Activated CD4-positive, CD25-positive, alpha-beta regulatory T cell treated with anti-CD3 and anti-CD28 coated beads, Interleukin-2, amount 50 U/mL, for 72 hours (primary cell): ENCODE data around the gene SGIP1.

Experiments
- DNase-seq: peaks from one replicate; pipeline ENCODE4 v3.0.0; 2021

SGIP1 gene, protein sequence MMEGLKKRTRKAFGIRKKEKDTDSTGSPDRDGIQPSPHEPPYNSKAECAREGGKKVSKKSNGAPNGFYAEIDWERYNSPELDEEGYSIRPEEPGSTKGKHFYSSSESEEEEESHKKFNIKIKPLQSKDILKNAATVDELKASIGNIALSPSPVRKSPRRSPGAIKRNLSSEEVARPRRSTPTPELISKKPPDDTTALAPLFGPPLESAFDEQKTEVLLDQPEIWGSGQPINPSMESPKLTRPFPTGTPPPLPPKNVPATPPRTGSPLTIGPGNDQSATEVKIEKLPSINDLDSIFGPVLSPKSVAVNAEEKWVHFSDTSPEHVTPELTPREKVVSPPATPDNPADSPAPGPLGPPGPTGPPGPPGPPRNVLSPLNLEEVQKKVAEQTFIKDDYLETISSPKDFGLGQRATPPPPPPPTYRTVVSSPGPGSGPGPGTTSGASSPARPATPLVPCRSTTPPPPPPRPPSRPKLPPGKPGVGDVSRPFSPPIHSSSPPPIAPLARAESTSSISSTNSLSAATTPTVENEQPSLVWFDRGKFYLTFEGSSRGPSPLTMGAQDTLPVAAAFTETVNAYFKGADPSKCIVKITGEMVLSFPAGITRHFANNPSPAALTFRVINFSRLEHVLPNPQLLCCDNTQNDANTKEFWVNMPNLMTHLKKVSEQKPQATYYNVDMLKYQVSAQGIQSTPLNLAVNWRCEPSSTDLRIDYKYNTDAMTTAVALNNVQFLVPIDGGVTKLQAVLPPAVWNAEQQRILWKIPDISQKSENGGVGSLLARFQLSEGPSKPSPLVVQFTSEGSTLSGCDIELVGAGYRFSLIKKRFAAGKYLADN

DNA sequence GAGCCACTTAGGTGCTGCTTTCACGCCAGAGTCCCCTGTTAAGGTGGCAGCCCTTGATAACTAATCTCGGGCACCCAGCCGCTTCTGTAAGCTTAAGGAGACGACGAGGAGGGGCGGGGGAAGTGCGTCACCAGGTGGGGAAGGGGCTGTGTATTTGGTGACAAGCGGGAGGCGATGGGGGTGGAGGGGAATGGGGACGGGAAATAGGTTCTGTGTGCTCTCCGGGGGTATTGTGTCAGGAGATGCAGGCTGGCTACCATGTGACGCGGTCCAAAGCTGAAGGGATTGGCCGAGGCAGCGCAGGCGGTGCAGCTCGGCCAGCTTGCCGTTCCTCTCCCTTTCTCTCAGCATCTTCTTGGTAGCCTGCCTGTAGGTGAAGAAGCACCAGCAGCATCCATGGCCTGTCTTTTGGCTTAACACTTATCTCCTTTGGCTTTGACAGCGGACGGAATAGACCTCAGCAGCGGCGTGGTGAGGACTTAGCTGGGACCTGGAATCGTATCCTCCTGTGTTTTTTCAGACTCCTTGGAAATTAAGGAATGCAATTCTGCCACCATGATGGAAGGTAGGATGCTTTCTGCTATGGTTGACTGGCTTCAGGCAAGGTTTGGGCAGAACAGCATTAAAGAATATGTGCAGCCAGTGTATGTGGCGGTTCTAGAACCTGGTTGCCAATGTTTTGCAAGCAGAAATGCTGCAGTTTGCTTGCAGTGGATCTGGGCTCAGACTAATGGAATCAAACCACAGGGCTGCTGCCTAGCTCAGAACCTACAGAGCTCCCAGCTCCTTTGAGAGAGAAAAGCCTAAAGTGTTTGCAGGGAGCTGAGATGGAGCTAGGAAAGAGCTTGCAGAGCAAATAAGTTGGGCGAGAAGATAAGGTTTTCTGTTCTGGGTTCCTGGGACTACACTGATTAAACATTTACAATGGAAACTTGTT, at the start of gene SGIP1:
TSS of gene SGIP1 (plus strand) at position 350 of the 937 bp plus-strand sequence. CDS start at position 556, 206 bp downstream.
- no peak for DNase-seq

DNA sequence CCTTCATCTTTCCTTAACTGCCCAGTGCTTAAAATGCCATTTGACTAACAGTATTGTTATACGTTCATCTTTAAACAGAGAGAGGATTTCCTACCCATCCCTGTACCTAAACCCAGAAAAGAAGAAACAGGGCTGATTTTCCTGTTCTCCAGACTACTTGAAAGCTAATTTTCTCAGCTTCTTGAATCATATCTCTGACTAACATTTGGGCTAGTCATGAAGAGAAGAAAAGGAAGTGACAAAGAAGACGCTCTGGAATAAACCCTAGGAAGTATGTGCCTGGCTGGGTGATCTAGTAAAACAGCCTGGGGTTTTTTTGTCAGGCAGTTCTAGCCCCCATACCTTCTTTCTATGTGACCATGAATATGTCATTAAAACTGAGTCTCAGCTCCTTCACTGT, 44.8 kb upstream of the SGIP1 start:
- no peak for DNase-seq

DNA sequence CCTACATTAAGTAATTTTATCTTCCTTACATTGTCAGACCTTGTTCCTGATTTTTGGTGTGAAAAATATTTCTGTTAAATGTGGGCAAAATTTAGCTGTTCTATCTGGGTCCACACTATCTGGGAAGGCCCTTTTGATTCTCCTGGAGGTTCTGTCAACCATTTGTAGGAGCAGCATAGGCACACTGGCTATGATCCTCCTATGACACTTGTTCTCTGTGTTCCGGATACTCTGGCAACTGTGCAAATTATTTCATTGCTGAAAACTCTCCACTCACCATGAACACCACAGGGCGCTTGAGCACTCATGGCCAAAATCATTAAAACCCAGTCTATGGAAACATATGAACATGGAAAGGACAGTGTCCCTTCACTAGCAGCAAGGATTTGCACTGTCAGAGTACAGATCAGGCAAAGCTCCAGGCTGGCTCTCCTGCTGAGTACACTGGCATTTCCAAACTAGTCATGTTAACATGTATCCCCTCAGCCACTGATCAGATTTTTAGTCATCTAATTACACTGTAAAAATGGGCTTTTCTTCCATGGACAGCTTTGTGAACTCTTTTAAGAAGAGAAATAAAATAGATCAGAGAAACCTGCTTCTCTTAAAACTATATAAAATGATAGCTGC, 43.9 kb upstream of the SGIP1 start:
- no peak for DNase-seq

DNA sequence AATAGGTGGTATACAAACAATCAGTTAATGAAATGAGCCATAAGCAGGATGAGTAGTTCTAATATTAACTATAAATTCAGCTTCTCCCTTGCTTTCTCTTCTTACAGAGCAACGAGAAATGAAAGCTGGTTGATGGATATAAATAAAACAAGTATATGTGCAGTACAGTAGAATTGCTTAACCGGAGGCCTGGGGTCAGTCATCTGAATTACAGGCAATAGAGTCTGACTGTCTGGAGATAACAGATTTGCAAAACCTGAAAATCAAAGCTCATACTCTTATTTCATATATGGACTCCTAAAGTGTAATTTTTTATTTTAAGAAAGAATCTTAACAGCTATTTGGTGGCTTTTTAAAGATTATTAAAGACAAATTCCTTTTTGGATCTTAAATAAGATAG, 43.1 kb upstream of the SGIP1 start:
- DNase-seq = no peak

DNA sequence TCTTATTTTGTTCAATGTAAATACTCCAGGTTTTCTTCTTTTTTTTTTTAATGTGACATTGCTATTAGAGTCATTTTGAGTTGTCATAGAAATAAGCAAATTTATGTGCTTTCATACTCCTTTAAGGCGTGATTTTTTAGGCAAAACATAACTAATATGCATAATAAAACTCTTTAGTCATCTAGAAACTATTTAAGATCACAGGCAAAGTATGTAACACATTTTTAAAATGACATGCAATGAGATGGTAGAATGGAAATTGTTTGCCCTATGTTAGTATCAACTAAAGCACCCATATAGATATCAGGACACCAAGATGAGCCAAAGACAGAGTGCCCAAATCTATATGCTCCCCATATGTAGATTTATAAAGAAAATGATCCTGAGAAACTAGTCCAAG, 41.5 kb upstream of the SGIP1 start:
- DNase-seq = no peak

DNA sequence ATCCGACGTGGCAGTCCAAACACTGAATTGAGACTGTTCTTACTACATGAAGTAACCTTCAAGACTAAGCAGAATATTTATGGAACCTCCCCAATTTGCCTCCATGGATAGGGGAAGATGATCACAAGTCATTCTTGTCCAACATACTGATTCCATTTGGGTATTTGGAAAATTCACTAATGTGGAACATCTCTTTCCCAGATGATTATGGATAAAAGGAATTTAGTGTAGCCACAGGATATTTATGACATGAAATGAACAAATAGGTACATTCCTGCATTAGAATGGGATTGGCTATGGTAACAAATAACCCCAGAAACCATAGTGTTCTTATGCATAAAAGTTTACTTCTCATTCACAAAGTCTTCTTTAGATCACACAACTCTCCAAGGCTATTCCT, 40.2 kb upstream of the SGIP1 start:
- no peak for DNase-seq

DNA sequence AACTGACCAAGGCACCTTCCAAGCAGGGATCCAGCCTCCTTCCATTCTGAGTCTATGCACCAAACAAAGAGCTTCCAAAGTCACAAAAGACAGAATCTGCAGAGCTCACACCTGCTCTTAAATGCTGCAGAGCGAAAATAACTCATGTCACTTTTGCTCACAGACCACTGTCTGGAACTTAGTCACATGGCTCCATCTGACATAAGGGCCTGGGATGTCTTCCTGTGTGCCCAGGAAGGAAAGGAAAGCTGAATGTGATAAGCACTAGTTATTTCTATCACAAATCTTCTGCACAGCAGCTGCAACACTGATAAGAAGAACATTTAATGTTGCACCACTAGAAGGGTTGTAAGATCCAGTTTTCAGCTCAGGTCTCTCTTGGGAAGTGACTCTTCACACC, 39.5 kb upstream of the SGIP1 start:
- no peak for DNase-seq

DNA sequence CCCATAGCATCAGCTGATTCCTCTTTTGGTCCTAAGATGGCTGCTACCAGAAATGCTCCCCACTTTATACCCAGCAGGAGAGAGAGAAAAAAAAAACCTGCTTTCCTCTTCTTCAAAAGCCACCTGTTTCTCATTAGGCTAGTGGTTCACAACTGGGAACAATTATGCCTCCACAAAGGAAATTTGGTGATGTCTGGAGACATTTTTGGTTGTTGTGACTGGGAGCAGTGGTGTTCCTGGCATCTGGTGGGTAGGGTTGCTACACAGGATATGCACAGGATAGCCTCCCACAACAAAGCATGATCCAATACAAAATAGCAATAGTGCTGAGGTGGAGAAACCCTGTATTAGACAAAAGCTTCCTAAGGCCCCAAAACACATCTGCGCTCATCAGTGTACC, 38.5 kb upstream of the SGIP1 start:
- DNase-seq = no peak

DNA sequence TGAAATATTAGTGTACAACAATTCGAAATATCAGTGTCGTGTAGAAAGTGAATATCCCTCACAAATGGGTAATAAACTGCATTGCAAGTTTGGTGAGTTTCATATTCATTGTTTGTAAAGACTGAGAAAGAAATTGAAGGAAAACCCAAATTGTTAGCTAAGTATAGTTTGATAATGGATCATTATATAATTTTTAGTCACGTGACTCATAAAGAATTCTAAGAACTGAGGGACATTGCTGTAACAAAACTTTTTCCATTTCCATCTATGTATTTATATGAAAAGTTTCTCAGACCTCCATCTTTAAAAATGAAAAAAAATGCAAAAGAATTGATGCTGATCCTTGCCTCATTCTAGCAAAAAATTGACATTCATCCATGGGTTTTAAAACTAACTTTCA, 36.0 kb upstream of the SGIP1 start:
- no peak for DNase-seq

DNA sequence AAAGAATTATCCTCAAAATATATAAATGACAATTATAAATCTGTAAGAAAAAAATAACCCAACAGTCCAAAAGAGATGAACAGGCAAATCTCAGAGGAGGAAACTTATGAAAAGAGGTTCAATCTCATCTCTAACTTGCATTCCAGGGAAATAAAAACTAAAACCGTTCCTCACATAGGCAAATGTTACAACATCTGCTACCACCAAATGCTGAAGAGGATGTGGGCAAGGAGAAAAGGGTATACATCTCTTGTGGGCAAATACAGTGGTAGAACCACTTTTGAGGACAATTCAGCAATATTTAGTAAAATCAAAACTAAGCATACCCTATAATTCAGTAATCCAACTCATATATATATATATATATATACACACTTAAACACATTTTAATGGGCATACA, 33.7 kb upstream of the SGIP1 start:
- DNase-seq = no peak

DNA sequence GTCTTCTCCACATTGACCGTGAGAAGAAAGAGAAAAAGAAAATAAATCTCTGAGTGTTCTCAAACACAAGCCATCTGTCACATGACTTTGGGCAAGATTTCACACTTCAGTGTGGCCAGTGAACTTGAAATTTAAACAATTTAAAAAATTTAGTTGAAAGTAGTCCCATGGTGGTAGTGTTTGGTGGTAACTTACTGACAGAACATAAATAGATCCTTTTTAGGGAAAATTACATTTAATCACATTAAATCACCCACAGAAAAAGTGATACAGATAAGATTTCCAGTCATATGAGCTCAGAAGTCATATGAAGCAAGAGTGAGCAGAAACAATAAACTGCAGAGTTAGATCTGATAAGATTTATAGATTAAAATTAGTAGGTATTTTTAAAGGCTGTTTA, 31.9 kb upstream of the SGIP1 start:
- DNase-seq = no peak

DNA sequence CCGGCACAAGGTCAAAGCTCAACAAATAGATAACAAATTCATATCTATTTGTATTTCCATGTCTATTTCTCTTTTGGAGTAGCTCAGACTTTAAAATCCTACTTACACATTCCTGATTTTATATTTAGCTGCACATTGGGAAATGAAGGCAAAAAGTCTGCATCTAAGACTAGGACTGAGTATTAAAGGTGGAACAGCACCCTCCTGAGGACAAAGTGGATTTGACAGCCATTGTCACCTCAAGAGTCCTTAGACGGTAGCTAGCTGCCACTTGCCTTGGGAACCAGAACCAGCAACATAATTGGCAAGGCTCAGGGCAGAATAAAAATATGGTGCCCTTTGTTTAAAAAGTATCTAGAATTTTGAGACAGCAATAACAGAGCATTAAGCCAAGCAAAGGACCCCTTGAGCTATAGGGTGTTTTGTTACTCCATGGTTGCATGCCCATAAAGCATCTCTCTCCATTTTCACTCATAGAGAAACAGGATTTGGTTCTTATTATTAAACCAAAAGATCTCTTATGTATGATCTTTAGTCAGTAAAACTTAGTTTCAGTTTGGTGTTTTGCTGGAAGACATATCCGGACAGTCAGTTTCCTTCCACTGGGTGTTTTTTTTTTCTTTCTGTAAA, 30.0 kb upstream of the SGIP1 start:
- no peak for DNase-seq

DNA sequence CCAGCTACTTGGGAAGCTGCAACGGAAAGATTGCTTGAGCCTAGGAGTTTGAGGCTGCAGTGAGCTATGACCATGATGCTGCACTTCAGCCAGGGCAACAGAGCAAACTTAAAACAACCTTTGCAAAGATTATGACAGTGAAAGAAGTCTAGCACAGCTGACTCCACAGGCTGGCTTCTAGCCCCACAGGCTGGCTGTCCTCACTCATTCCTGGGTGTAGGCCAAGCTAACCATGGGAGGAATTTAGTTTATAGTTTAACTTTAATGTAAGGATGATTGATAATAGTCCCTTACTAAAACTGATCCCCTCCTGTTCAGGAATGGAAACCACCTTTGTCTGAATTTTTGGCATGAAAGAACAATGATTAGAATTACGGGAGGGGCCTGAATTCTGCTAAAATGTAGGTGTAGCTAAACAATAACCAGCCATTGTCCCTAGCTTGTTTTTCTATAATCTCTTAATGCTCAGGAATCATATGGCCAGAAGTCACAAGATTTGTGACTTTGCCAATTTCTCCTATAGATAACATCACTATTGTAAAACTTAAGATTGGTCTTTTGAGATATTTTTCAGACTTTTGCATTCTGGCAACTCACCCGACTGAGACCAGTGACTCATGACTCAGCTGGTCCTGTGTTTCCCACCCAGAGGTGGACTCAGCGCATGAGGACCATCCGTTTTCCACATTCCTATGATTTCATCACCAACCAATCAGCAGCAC, 28.1 kb upstream of the SGIP1 start:
- no peak for DNase-seq

DNA sequence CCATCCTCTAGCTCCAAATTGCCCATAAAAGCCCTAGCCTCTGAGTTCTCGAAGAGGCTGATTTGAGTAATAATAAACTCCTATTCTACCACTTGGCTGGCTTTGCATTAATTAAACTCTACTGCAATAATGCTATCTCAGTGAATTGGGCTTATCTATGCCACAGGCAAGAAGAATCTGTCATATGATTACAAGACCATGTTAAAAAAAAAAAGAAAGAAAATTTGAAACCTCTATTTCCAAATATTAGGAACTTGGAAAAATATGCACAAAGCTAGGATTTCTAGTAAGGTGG, 27.6 kb upstream of the SGIP1 start:
- DNase-seq = no peak

DNA sequence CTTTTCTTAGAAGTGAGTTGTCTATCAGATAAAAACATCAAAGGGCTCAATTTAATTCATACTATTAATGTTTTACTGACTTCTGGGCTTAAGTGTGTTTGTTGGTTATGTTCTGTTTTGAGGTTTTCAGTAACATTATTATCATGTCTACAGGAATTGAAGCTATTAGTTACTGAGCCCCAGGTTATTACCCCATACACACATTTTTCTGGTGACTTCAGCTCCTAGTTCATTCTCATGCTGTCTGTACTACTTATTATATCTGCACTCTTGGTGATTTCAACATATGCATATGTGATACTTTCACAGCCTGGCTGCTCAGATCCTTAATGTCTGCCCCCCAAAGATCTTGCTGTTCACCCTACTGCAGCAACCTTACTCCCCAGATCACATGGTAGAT, 27.0 kb upstream of the SGIP1 start:
- DNase-seq = no peak

DNA sequence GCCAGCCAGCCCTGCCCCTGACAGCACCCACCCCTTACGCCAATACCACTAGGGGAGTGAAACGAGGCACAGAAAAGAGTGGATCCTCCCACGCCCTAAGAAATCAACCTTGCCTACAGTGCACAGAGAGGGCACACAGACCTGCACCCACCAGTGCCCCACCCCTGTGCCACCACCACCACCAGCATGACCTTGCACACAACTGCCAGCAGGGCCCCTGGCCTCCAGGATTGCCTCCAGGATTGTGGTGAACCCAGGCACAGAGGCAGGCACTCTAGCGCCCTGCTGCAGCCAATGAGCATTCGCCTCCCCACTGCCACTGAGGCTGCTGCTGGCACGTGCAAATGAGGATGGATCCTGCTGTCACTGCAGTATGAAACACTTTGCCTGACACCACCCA, 23.5 kb upstream of the SGIP1 start:
- no peak for DNase-seq

DNA sequence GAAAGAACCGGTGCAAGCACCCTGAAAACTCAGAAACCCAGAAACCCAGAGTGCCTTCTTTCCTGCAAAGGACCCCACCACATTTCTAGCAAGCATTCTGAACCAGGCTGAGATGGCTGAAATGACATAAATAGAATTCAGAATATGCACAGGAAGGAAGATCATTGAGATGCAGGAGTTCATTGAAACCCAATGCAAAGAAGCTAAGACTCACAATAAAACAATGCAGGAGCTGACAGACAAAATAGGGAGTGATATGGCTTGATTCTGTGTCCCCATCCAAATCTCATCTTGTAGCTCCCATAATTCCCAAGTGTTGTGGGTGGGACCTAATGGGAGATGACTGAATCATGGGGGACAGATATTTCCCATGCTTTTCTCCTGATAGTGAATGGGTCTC, 22.8 kb upstream of the SGIP1 start:
- DNase-seq = no peak

DNA sequence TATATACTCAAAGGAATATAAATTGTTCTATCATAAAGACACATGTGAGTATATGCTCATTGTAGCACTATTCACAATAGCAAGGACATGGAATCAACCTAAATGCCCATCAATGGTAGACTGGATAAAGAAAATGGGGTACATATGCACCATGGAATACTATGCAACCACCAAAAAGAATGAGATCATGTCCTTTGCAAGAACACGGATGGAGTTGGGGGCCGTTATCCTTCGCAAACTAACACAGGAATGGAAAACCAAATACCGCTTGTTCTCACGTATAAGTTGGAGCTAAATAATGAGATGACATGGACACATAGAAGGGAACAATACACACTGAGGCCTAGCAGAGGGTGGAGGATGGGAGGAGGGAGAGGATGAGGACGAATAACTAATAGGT, 16.0 kb upstream of the SGIP1 start:
- no peak for DNase-seq

DNA sequence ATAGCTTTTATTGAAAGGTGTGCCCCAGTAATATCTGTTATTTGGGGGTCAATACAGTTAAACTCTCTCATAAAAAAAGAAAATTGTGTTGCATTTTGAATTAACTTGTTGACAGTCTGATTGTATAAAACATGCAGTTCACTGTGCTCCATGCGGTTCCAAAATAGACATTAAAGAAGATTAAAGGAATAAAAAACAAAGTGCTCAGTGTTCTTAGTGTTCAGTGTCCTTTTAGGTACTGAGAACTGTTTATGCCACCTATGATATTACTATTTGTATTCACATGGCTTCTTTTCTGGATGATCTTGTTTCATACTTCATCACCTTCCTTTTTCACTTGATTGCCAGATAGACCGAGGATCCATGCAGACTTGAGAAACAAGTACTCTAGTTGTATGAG, 15.3 kb upstream of the SGIP1 start:
- no peak for DNase-seq

DNA sequence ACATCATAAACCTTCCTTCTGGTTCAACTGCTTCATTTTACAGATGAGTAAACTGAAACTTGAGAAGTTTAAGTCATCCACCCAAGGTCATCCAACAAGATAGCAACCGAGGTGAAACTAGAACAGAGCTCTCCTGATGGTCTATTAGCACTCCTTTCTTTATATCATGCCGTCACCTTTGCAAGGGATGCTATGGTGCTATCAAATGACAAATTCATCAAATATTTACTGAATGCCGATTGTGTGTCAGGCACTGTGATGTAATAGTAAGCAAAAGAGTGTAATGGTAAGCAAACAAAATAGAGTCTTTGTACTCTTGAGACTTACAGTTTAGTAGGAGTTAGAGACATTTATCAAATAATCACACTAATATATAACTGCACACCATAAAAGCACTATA, 14.0 kb upstream of the SGIP1 start:
- no peak for DNase-seq

DNA sequence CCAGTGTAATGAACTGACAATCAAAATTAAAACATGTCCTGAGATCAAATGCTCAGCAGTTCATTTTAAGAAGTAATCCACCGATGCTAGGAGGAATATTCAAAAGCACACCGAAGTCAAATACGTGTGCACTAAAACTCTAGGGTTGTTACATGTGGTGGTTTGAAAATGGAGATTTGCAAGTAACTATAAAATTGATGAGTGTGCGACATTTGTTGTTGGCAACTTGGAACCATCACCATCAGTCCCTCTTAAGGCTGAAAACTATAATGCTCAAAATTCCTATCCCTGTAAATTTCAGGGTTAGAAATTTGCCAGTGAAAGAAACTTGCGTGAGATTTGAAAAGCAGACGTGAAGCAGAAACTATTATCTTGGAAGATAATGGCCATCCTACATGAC, 13.3 kb upstream of the SGIP1 start:
- DNase-seq = no peak
